SK-N-SH treated with all-trans-retinoic acid at 6 μM for 48 hours (cell line): ENCODE data around the gene DPP6.

Source experiments
- ARNTL ChIP-seq: fragments of 450-650 bp; formaldehyde crosslinking; IDR thresholded peaks from 2 replicates; pipeline ENCODE4 v1.5.0; 2020; ENCODE audit warnings: low read depth, mild to moderate bottlenecking, moderate library complexity, borderline replicate concordance
- CREB5 ChIP-seq: fragments of 250-450 bp; sonication (Bioruptor Pico); IDR thresholded peaks from 2 replicates; pipeline ENCODE4 v1.5.1; 2020; ENCODE audit warnings: low read depth, mild to moderate bottlenecking, moderate library complexity
- CSRNP3 ChIP-seq: fragments of 250-450 bp; sonication (Bioruptor Pico); IDR thresholded peaks from 2 replicates; pipeline ENCODE4 v1.5.1; 2021; ENCODE audit warnings: mild to moderate bottlenecking, moderate library complexity
- ISL1 ChIP-seq: fragments of 250-450 bp; sonication (Bioruptor Pico); IDR thresholded peaks from 2 replicates; pipeline ENCODE4 v2.1.2; 2022; ENCODE audit warnings: mild to moderate bottlenecking, moderate library complexity
- PATZ1 ChIP-seq: fragments of 250-450 bp; sonication (Bioruptor Pico); IDR thresholded peaks from 2 replicates; pipeline ENCODE4 v1.8.0; 2020; ENCODE audit warnings: mild to moderate bottlenecking, moderate library complexity, borderline replicate concordance
- SNAI2 ChIP-seq: fragments of 250-450 bp; sonication (Bioruptor Pico); IDR thresholded peaks from 2 replicates; pipeline ENCODE4 v1.5.0; 2020; ENCODE audit warnings: mild to moderate bottlenecking, moderate library complexity
- TCF4 ChIP-seq: fragments of 250-450 bp; sonication (Bioruptor Pico); IDR thresholded peaks from 2 replicates; pipeline ENCODE4 v1.8.0; 2021; ENCODE audit warnings: mild to moderate bottlenecking, moderate library complexity, borderline replicate concordance
- TSHZ2 ChIP-seq: fragments of 250-450 bp; sonication (Bioruptor Pico); IDR thresholded peaks from 2 replicates; pipeline ENCODE4 v1.5.0; 2020; ENCODE audit warnings: mild to moderate bottlenecking, moderate library complexity
- ZC3H10 ChIP-seq: fragments of 250-450 bp; sonication (Bioruptor Pico); IDR thresholded peaks from 2 replicates; pipeline ENCODE4 v1.5.1; 2021; ENCODE audit warnings: mild to moderate bottlenecking, moderate library complexity
- ZFP3 ChIP-seq: fragments of 250-450 bp; sonication (Bioruptor Pico); IDR thresholded peaks from 2 replicates; pipeline ENCODE4 v1.5.0; 2020; ENCODE audit warnings: mild to moderate bottlenecking, moderate library complexity
- ZFP30 ChIP-seq: fragments of 450-650 bp; formaldehyde crosslinking; IDR thresholded peaks from 2 replicates; pipeline ENCODE4 v1.5.0; 2022; ENCODE audit warnings: mild to moderate bottlenecking, moderate library complexity
- ZNF70 ChIP-seq: fragments of 450-650 bp; formaldehyde crosslinking; IDR thresholded peaks from 2 replicates; pipeline ENCODE4 v1.5.0; 2020; ENCODE audit warnings: mild to moderate bottlenecking, moderate library complexity
- ZNF8 ChIP-seq: fragments of 450-650 bp; formaldehyde crosslinking; IDR thresholded peaks from 2 replicates; pipeline ENCODE4 v1.5.0; 2020; ENCODE audit warnings: mild to moderate bottlenecking, moderate library complexity

- no peak for TF ChIP-seq ZFP3 (CRISPR knock-in tag)
- TF ChIP-seq CREB5 = no peak
- TF ChIP-seq PATZ1 (CRISPR knock-in tag) = no peak
- TF ChIP-seq TCF4 = no peak
- no peak for TF ChIP-seq ZFP30
- no peak for TF ChIP-seq TSHZ2
- no peak for TF ChIP-seq ZC3H10
- TF ChIP-seq SNAI2 (CRISPR knock-in tag) = no peak
- no peak for TF ChIP-seq ISL1 (CRISPR knock-in tag)
- TF ChIP-seq ARNTL (CRISPR knock-in tag) = no peak
- TF ChIP-seq ZNF8 (CRISPR knock-in tag) = no peak
- TF ChIP-seq ZNF70 (CRISPR knock-in tag) = no peak
- no peak for TF ChIP-seq CSRNP3
Observed at GRCh38 chr7:154383045-154383444, 330.8 kb downstream of the DPP6 start.
